GM23338 (cell line): ENCODE data around the gene ZBTB1. TPM values are rescaled to one million over a fixed set of nuclear protein-coding genes. Genes with fewer than 3 reads are reported as not detected.

Source experiments
- ATAC-seq: fragments of 200-7000 bp; cut with Tn5 transposase; 3 replicates; pipeline ENCODE4 v1.9.1; 2020
- DNase-seq: peaks from one replicate; pipeline ENCODE4 v3.0.0-alpha.2; 2015; ENCODE audit warnings: low spot score
- H2AFZ ChIP-seq: fragments of 200-600 bp; sonication (generic); 2 replicates; pipeline ENCODE4 v1.8.0; 2016; ENCODE audit warnings: antibody characterized with exemption, mild to moderate bottlenecking, moderate library complexity
- H3F3A ChIP-seq: fragments of 200-600 bp; sonication (generic); replicated peaks from 2 replicates; pipeline ENCODE4 v1.8.0; 2017; ENCODE audit warnings: antibody characterized with exemption, mixed run types, low read depth
- H3K27ac ChIP-seq: fragments of 200-600 bp; sonication (generic); 2 replicates; pipeline ENCODE4 v1.6.1; 2016; ENCODE audit warnings: low read depth
- H3K27me3 ChIP-seq: fragments of 200-600 bp; sonication (generic); 2 replicates; pipeline ENCODE4 v1.8.0; 2016; ENCODE audit warnings: mild to moderate bottlenecking, mixed run types, moderate library complexity; ENCODE audit not compliant: insufficient read depth
- H3K36me3 ChIP-seq: fragments of 200-600 bp; sonication (generic); 2 replicates; pipeline ENCODE4 v1.8.0; 2016; ENCODE audit warnings: mild to moderate bottlenecking; ENCODE audit not compliant: insufficient read depth
- H3K4me1 ChIP-seq: fragments of 200-600 bp; sonication (generic); 2 replicates; pipeline ENCODE4 v1.8.0; 2016; ENCODE audit warnings: mild to moderate bottlenecking, moderate library complexity; ENCODE audit not compliant: insufficient read depth
- H3K4me2 ChIP-seq: fragments of 200-600 bp; sonication (generic); 2 replicates; pipeline ENCODE4 v1.7.1; 2017; ENCODE audit warnings: mixed run types
- H3K4me3 ChIP-seq: fragments of 200-600 bp; sonication (generic); 2 replicates; pipeline ENCODE4 v1.6.1; 2016; ENCODE audit warnings: mixed run types
- H3K79me2 ChIP-seq: fragments of 200-600 bp; sonication (generic); replicated peaks from 2 replicates; pipeline ENCODE4 v1.8.0; 2017; ENCODE audit warnings: mild to moderate bottlenecking; ENCODE audit not compliant: insufficient read depth
- H3K9me2 ChIP-seq: fragments of 200-600 bp; sonication (generic); 2 replicates; pipeline ENCODE4 v1.8.0; 2017; ENCODE audit not compliant: insufficient read depth
- H4K20me1 ChIP-seq: fragments of 200-600 bp; sonication (generic); replicated peaks from 2 replicates; pipeline ENCODE4 v1.8.0; 2017; ENCODE audit warnings: mild to moderate bottlenecking; ENCODE audit not compliant: insufficient read depth
- H3K27ac Mint-ChIP-seq: 2 replicates; pipeline ENCODE4 v1.8.0; 2020; ENCODE audit warnings: inconsistent platforms, mild to moderate bottlenecking, moderate library complexity, mixed read lengths
- H3K27me3 Mint-ChIP-seq: 3 replicates; pipeline ENCODE4 v1.8.0; 2022; ENCODE audit warnings: low read depth, mild to moderate bottlenecking, moderate library complexity, mixed read lengths, inconsistent platforms; ENCODE audit not compliant: insufficient read depth, poor library complexity
- H3K36me3 Mint-ChIP-seq: 3 replicates; pipeline ENCODE4 v1.8.0; 2021; ENCODE audit warnings: low read depth, mild to moderate bottlenecking, inconsistent platforms, moderate library complexity, mixed read lengths
- H3K4me1 Mint-ChIP-seq: 3 replicates; pipeline ENCODE4 v1.8.0; 2020; ENCODE audit warnings: mild to moderate bottlenecking, inconsistent platforms, mixed read lengths
- H3K4me3 Mint-ChIP-seq: 3 replicates; pipeline ENCODE4 v1.8.0; 2021; ENCODE audit warnings: moderate library complexity, mild to moderate bottlenecking, inconsistent platforms, mixed read lengths
- H3K9me3 Mint-ChIP-seq: 3 replicates; pipeline ENCODE4 v1.8.0; 2020; ENCODE audit warnings: moderate library complexity, mild to moderate bottlenecking, inconsistent platforms, mixed read lengths
- CTCF ChIP-seq, 2 experiments: fragments of 200-600 bp in 1 of 2; sonication (generic) in 1 of 2; conservative IDR thresholded peaks; 2 replicates each; pipeline versions ENCODE4 v1.5.1 to v1.6.1; 2016 to 2017; ENCODE audit warnings: antibody characterized with exemption in 2 of 2, low read depth in 2 of 2, mild to moderate bottlenecking in 2 of 2, moderate library complexity in 1 of 2
- ETS1 ChIP-seq: IDR thresholded peaks from 2 replicates; pipeline ENCODE4 v1.6.1; 2016; ENCODE audit warnings: antibody characterized with exemption
- EZH2phosphoT487 ChIP-seq: fragments of 200-600 bp; sonication (generic); IDR thresholded peaks from one replicate; pipeline ENCODE4 v1.8.1; 2018; ENCODE audit warnings: antibody characterized with exemption; ENCODE audit not compliant: unreplicated experiment
- JUNB ChIP-seq: IDR thresholded peaks from one replicate; pipeline ENCODE4 v1.6.1; 2016; ENCODE audit warnings: antibody characterized with exemption; ENCODE audit not compliant: unreplicated experiment
- REST ChIP-seq: IDR thresholded peaks from one replicate; pipeline ENCODE4 v1.6.1; 2018; ENCODE audit warnings: antibody characterized with exemption; ENCODE audit not compliant: unreplicated experiment
- ZNF114 ChIP-seq: fragments of 250-450 bp; sonication (Bioruptor Pico); IDR thresholded peaks from 2 replicates; pipeline ENCODE4 v1.5.0; 2020; ENCODE audit warnings: mild to moderate bottlenecking, moderate library complexity
- ZNF331 ChIP-seq: fragments of 250-450 bp; sonication (Bioruptor Pico); IDR thresholded peaks from 2 replicates; pipeline ENCODE4 v1.5.0; 2020; ENCODE audit warnings: low read depth, mild to moderate bottlenecking, moderate library complexity
- ZNF462 ChIP-seq: fragments of 250-450 bp; sonication (Bioruptor Pico); IDR thresholded peaks from 2 replicates; pipeline ENCODE4 v1.5.0; 2020; ENCODE audit warnings: mild to moderate bottlenecking, moderate library complexity
- polyA plus RNA-seq: library from polyadenylated mRNA; unstranded; fragments of >200 nt; fragmentation: Nextera tagmentation; extraction: Ambion mirVana; gene quantifications from 2 replicates; pipeline ENCODE4 v1.2.1, GENCODE V29; 2016
- total RNA-seq: library from RNA; depleted of rRNA; stranded (reverse); fragments of >200 nt; shearing (Covaris generic); gene quantifications from 2 replicates; pipeline ENCODE4 v1.2.3, GENCODE V29; 2014

The ZBTB1 gene
- total and polyA plus RNA-seq, 2 experiments from 2014 or later: 11.2 to 33.0 TPM

GRCh38 chr14:64468451-64468850 is 36.1 kb upstream of the ZBTB1 start:
- TF ChIP-seq EZH2phosphoT487 (no peak), ETS1 (no peak), JUNB (no peak), ZNF331 (no peak)
- Histone ChIP-seq H3K9me2 (no peaks in the 10 kb centered on the region), H3K4me2 (no peak overlapping the region), H2AFZ (no peak overlapping the region), H3F3A (peaks cover 13% of the 10 kb centered on the region; the same call in 1 of the 2 replicates), H4K20me1 (no peaks in the 10 kb centered on the region), H3K27ac (no peak overlapping the region), H3K36me3 (no peaks in the 10 kb centered on the region), H3K27me3 (peaks cover 11% of the 10 kb centered on the region; the same call in 1 of the 2 replicates), H3K4me1 (0 out of 2 replicates have a peak, but pooled peaks cover 4% of the 10 kb centered on the region), H3K79me2 (no peaks in the 10 kb centered on the region), H3K4me3 (no peak overlapping the region)
- H3K27ac Mint-ChIP-seq: no peak overlapping the region
- H3K4me1 Mint-ChIP-seq: peaks cover 13% of the 10 kb centered on the region; the same call in 2 of the 3 replicates
- H3K36me3 Mint-ChIP-seq: no peaks in the 10 kb centered on the region
- H3K4me3 Mint-ChIP-seq: no peak overlapping the region
- no peaks in the 10 kb centered on the region for H3K9me3 Mint-ChIP-seq
- no peak for DNase-seq
- H3K27me3 Mint-ChIP-seq: peaks cover 5% of the 10 kb centered on the region
- no peak for ATAC-seq

GRCh38 chr14:64474041-64474440 is 30.5 kb upstream of the ZBTB1 start:
- H3F3A ChIP-seq: no peaks in the 10 kb centered on the region
- no peak for DNase-seq
- Mint-ChIP-seq H3K4me1 (peaks cover 14% of the 10 kb centered on the region; the same call in 2 of the 3 replicates), H3K9me3 (no peaks in the 10 kb centered on the region), H3K27me3 (no peaks in the 10 kb centered on the region), H3K36me3 (no peaks in the 10 kb centered on the region), H3K4me3 (no peak overlapping the region), H3K27ac (no peak overlapping the region)
- no peaks in the 10 kb centered on the region for H3K36me3 ChIP-seq
- no peak overlapping the region for H2AFZ ChIP-seq
- no peak overlapping the region for H3K4me2 ChIP-seq
- no peak overlapping the region for H3K27ac ChIP-seq
- no peak for ATAC-seq
- no peak overlapping the region for H3K4me3 ChIP-seq
- H3K27me3 ChIP-seq: no peaks in the 10 kb centered on the region
- H3K9me2 ChIP-seq: no peaks in the 10 kb centered on the region
- H3K4me1 ChIP-seq: no peaks in the 10 kb centered on the region
- no peaks in the 10 kb centered on the region for H3K79me2 ChIP-seq
- H4K20me1 ChIP-seq: no peaks in the 10 kb centered on the region; the same call in 1 of the 2 replicates
- TF ChIP-seq REST (no peak), CTCF (conservative IDR thresholded peaks at IDR 0.05; ENCODE audit: low read depth in 2 of 2) (no peak), ZNF114 (CRISPR knock-in tag) (no peak), ETS1 (no peak), EZH2phosphoT487 (no peak), ZNF462 (CRISPR knock-in tag) (no peak)
